Activated CD8-positive, alpha-beta T cell treated with anti-CD3 and anti-CD28 coated beads for 36 hours (primary cell): ENCODE results near the gene C10orf71. TPM values are rescaled to one million over a fixed set of nuclear protein-coding genes. Genes with fewer than 3 reads are reported as not detected.

Experiments
- ATAC-seq: fragments of 200-7000 bp; cut with Tn5 transposase; one replicate; pipeline ENCODE4 v1.10.0; 2021; ENCODE audit warnings: mild to moderate bottlenecking, moderate library complexity
- CTCF ChIA-PET: fragments of 350-600 bp; sonication (Branson Sonifier 250); formaldehyde crosslinking; loops from one replicate; lab custom pipeline; 2021; ENCODE audit warnings: antibody characterized with exemption; lab: Charles Lee
- POLR2A ChIA-PET: fragments of 350-600 bp; sonication (Branson Sonifier 250); formaldehyde crosslinking; loops from one replicate; lab custom pipeline; 2021; ENCODE audit warnings: antibody characterized with exemption; lab: Charles Lee
- DNase-seq: peaks from one replicate; pipeline ENCODE4 v3.0.0-alpha.2; 2020
- H3K27ac Mint-ChIP-seq: one replicate; pipeline ENCODE4 v1.8.0; 2021; ENCODE audit warnings: mild to moderate bottlenecking, mixed read lengths
- H3K27me3 Mint-ChIP-seq: one replicate; pipeline ENCODE4 v1.8.0; 2021; ENCODE audit warnings: mixed read lengths
- H3K36me3 Mint-ChIP-seq: one replicate; pipeline ENCODE4 v1.8.0; 2021; ENCODE audit warnings: low read depth, mixed read lengths
- H3K4me1 Mint-ChIP-seq: one replicate; pipeline ENCODE4 v1.8.0; 2021; ENCODE audit warnings: low read depth, mixed read lengths
- H3K4me3 Mint-ChIP-seq: one replicate; pipeline ENCODE4 v1.8.0; 2021; ENCODE audit warnings: mild to moderate bottlenecking, moderate library complexity, mixed read lengths
- H3K9me3 Mint-ChIP-seq: one replicate; pipeline ENCODE4 v1.8.0; 2021; ENCODE audit warnings: mixed read lengths
- CTCF ChIP-seq: fragments of 200-600 bp; IDR thresholded peaks from one replicate; pipeline ENCODE4 v1.8.0; 2022; ENCODE audit warnings: antibody characterized with exemption, mild to moderate bottlenecking
- intact Hi-C: fragments of 100-400 bp; cut with micrococcal nuclease; formaldehyde crosslinking; loops from one replicate; pipeline ENCODE4 v1.10.0; 2022
- total RNA-seq, 2 experiments: library from RNA; stranded (reverse); gene quantifications; one replicate each; pipeline ENCODE4 v1.2.3, GENCODE V29; 2021

Gene C10orf71
- total RNA-seq, 2 experiments from 2014 or later, result not detected

- no peak for TF ChIP-seq CTCF
- Mint-ChIP-seq H3K4me1 (peaks cover 25% of the 10 kb centered on the region), H3K4me3 (no peak overlapping the region), H3K27ac (no peak overlapping the region), H3K36me3 (no peaks in the 10 kb centered on the region), H3K9me3 (no peaks in the 10 kb centered on the region), H3K27me3 (no peaks in the 10 kb centered on the region)
- intact Hi-C loops, result no loop called here
- no peak for ATAC-seq
- ChIA-PET CTCF (no interaction called here), POLR2A (no interaction called here)
- no peak for DNase-seq
Measured at GRCh38 chr10:49311555-49312236, 12.7 kb downstream of the C10orf71 start.

- Mint-ChIP-seq H3K9me3 (no peaks in the 10 kb centered on the region), H3K36me3 (no peaks in the 10 kb centered on the region), H3K4me1 (peaks cover 25% of the 10 kb centered on the region), H3K27ac (no peak overlapping the region), H3K27me3 (no peaks in the 10 kb centered on the region), H3K4me3 (no peak overlapping the region)
- CTCF ChIA-PET, result no interaction called here
- no peak for TF ChIP-seq CTCF
- DNase-seq (no peak), ATAC-seq (no peak)
- intact Hi-C loops, result no loop called here
- POLR2A ChIA-PET, result no interaction called here
Measured at GRCh38 chr10:49312246-49312869, 13.4 kb downstream of the C10orf71 start.

- TF ChIP-seq CTCF, result no peak
- intact Hi-C loops, result no loop called here
- H3K9me3 Mint-ChIP-seq, result no peaks in the 10 kb centered on the region
- H3K27me3 Mint-ChIP-seq, result no peaks in the 10 kb centered on the region
- H3K36me3 Mint-ChIP-seq, result no peaks in the 10 kb centered on the region
- POLR2A ChIA-PET, result no interaction called here
- ATAC-seq (no peak), DNase-seq (no peak)
- H3K4me1 Mint-ChIP-seq, result peaks cover 25% of the 10 kb centered on the region
- H3K27ac Mint-ChIP-seq, result no peak overlapping the region
- no peak overlapping the region for H3K4me3 Mint-ChIP-seq
- CTCF ChIA-PET, result interaction anchor here (0.7 kb wide), 1 partner anchor 657 kb away, joined by 3 read pairs; no protein-coding TSS in a partner anchor
Measured at GRCh38 chr10:49313501-49314070, 14.6 kb downstream of the C10orf71 start.

GRCh38 chr10:49314806-49315205, 15.8 kb downstream of the C10orf71 start:
- Mint-ChIP-seq H3K36me3 (no peaks in the 10 kb centered on the region), H3K27me3 (no peaks in the 10 kb centered on the region)
- intact Hi-C loops, result no loop called here

More at GRCh38 chr10:49314806-49315205, 15.8 kb downstream of the C10orf71 start:
- CTCF ChIA-PET, result no interaction called here
- no peaks in the 10 kb centered on the region for H3K9me3 Mint-ChIP-seq
- TF ChIP-seq CTCF, result no peak
- H3K4me1 Mint-ChIP-seq, result peaks cover 15% of the 10 kb centered on the region
- no peak overlapping the region for H3K27ac Mint-ChIP-seq
- POLR2A ChIA-PET, result no interaction called here
- DNase-seq (no peak), ATAC-seq (no peak)
- no peak overlapping the region for H3K4me3 Mint-ChIP-seq
